H1 (cell line): ENCODE measurements around the gene TNP1. TPM values are rescaled to one million over a fixed set of nuclear protein-coding genes. Genes with fewer than 3 reads are reported as not detected.

Experiments used
- CBX8 ChIP-seq: fragments of 300-800, 300-1000 bp; sonication (generic); IDR thresholded peaks from 2 replicates; pipeline ENCODE4 v1.7.1; 2016; ENCODE audit warnings: low read depth, low read length, borderline replicate concordance
- EGR1 ChIP-seq: IDR thresholded peaks from 2 replicates; pipeline ENCODE4 v1.6.1; 2011; ENCODE audit warnings: low read depth, low read length, borderline replicate concordance
- polyA plus RNA-seq, 7 experiments: library from polyadenylated mRNA; depleted of rRNA in 3 of 7; stranded (reverse) in 5 of 7; unstranded in 2 of 7; fragments of >200 nt in 5 of 7; fragments of 200-250 nt in 2 of 7; gene quantifications; 1 replicate in 5 of 7; 2 replicates in 1 of 7; 4 replicates in 1 of 7; pipeline versions ENCODE4 v1.2.1 to v1.2.3, GENCODE V29; 2011 to 2013; ENCODE audit warnings: missing spikeins in 2 of 7, mixed read lengths in 2 of 7
- total RNA-seq: library from RNA; stranded (reverse); fragmentation: NEBNext Ultra II Directional; extraction: Animal tissue kit (Norgen Biotek cat#: 25700); gene quantifications from 2 replicates; pipeline ENCODE4 v1.2.1, GENCODE V29; 2021

Gene TNP1
- total and polyA plus RNA-seq, 2 of the 8 experiments (the other 6 are each of a cell fraction or from before 2014, with no cell fraction given) = not detected

GRCh38 chr2:216866515-216867095 is 6.7 kb upstream of the TNP1 start (continued):
- TF ChIP-seq CBX8 (no peak), EGR1 (no peak)
